Measurements from ENCODE around the gene MPO. TPM values are rescaled to one million over a fixed set of nuclear protein-coding genes. Genes with fewer than 3 reads are reported as not detected.

The MPO gene
- total and polyA plus RNA-seq, 8 donors: 0.03 to 7.7 (median 0.46) TPM; not detected in 5

GRCh38 chr17:58268774-58269556 lies 11.8 kb downstream of the MPO start:
- no peak overlapping the region for H3K27ac ChIP-seq
- H3K9me3 ChIP-seq: no peaks in the 10 kb centered on the region
- intact Hi-C loops (cut with DNase I; ENCODE audit: low total_unique reads): no loop called here
- H3K4me3 ChIP-seq: no peak overlapping the region
- WGBS, 5 donors: 66 to 82% (median 77%) methylated on average over 6 of the region's 6 CpGs
- H3K36me3 ChIP-seq: no peaks in the 10 kb centered on the region
- DNase-seq: no peak
- no peak for TF ChIP-seq POLR2AphosphoS5 (IDR thresholded peaks at IDR 0.05)
- TF ChIP-seq CTCF (IDR thresholded peaks at IDR 0.05): no peak
- no peak for TF ChIP-seq EP300 (IDR thresholded peaks at IDR 0.05)
- no peak for TF ChIP-seq POLR2A (IDR thresholded peaks at IDR 0.05)
- H3K27me3 ChIP-seq: peaks cover 0 to 48% (median 11%) of the 10 kb centered on the region in 3 donors
- H3K4me1 ChIP-seq: no peaks in the 10 kb centered on the region

GRCh38 chr17:58268326-58268725 lies 12.4 kb downstream of the MPO start:
- TF ChIP-seq POLR2A (IDR thresholded peaks at IDR 0.05) (no peak), POLR2AphosphoS5 (IDR thresholded peaks at IDR 0.05) (no peak), CTCF (IDR thresholded peaks at IDR 0.05) (no peak), EP300 (IDR thresholded peaks at IDR 0.05) (no peak)
- no peak overlapping the region for H3K4me3 ChIP-seq
- 80 to 87% (median 83%) methylated on average over 12 of the region's 12 CpGs for WGBS, 5 donors
- no peaks in the 10 kb centered on the region for H3K36me3 ChIP-seq
- no peak for DNase-seq
- H3K27me3 ChIP-seq: peaks cover 0 to 53% (median 18%) of the 10 kb centered on the region in 3 donors
- no peaks in the 10 kb centered on the region for H3K4me1 ChIP-seq
- no peaks in the 10 kb centered on the region for H3K9me3 ChIP-seq
- H3K27ac ChIP-seq: no peak overlapping the region
- intact Hi-C loops (cut with DNase I; ENCODE audit: low total_unique reads): no loop called here

GRCh38 chr17:58267347-58268324 lies 13.1 kb downstream of the MPO start:
- Histone ChIP-seq H3K27me3 (peaks cover 0 to 58% (median 21%) of the 10 kb centered on the region in 3 donors), H3K36me3 (no peaks in the 10 kb centered on the region), H3K27ac (no peak overlapping the region), H3K4me3 (no peak overlapping the region), H3K4me1 (no peaks in the 10 kb centered on the region), H3K9me3 (no peaks in the 10 kb centered on the region)
- 75 to 88% (median 83%) methylated on average over 15 to 22 of the region's 22 CpGs for WGBS, 5 donors
- TF ChIP-seq POLR2A (IDR thresholded peaks at IDR 0.05): no peak
- no peak for TF ChIP-seq CTCF (IDR thresholded peaks at IDR 0.05)
- TF ChIP-seq EP300 (IDR thresholded peaks at IDR 0.05): no peak
- no peak for TF ChIP-seq POLR2AphosphoS5 (IDR thresholded peaks at IDR 0.05)
- DNase-seq: no peak
- intact Hi-C loops (cut with DNase I; ENCODE audit: low total_unique reads): no loop called here

All from stomach (tissue), 9 donors.